Fibroblast of lung (primary cell): ENCODE data around the gene KLK3. TPM values are rescaled to one million over a fixed set of nuclear protein-coding genes. Genes with fewer than 3 reads are reported as not detected.

Source experiments
- DNase-seq, 2 donors: peaks; one replicate each; pipeline versions ENCODE4 v3.0.0 to v3.0.0-alpha.2; 2010; ENCODE audit warnings: low read depth in 2 of 2
- H2AFZ ChIP-seq: 2 replicates; pipeline ENCODE4 v1.5.1; 2012; ENCODE audit warnings: low read length, control low read depth, inconsistent platforms
- H3K27ac ChIP-seq: 2 replicates; pipeline ENCODE4 v1.5.1; 2011; ENCODE audit warnings: low read length, control low read depth; ENCODE audit not compliant: insufficient read depth
- H3K27me3 ChIP-seq: 2 replicates; pipeline ENCODE4 v1.5.1; 2011; ENCODE audit warnings: mild to moderate bottlenecking, low read length; ENCODE audit not compliant: control insufficient read depth, insufficient read depth
- H3K36me3 ChIP-seq: 2 replicates; pipeline ENCODE4 v1.5.1; 2011; ENCODE audit warnings: low read length; ENCODE audit not compliant: control insufficient read depth, insufficient read depth
- H3K4me1 ChIP-seq: 2 replicates; pipeline ENCODE4 v1.5.1; 2011; ENCODE audit warnings: low read length; ENCODE audit not compliant: control insufficient read depth, insufficient read depth; ENCODE audit errors: extremely low read depth
- H3K4me2 ChIP-seq: 2 replicates; pipeline ENCODE4 v1.5.1; 2011; ENCODE audit warnings: low read length, control low read depth; ENCODE audit not compliant: insufficient read depth; ENCODE audit errors: extremely low read depth
- H3K4me3 ChIP-seq, 4 experiments: fragments of 200-600 bp in 1 of 4; sonication (generic) in 1 of 4; replicated peaks in 1 of 4; 2 replicates each; pipeline ENCODE4 v1.5.1; 2011 to 2016; ENCODE audit warnings: low read length in 4 of 4, low read depth in 3 of 4, mild to moderate bottlenecking in 3 of 4, control low read depth in 2 of 4, inconsistent platforms in 1 of 4, mixed read lengths in 1 of 4; ENCODE audit not compliant: insufficient read depth in 1 of 4; ENCODE audit errors: control extremely low read depth in 1 of 4
- H3K79me2 ChIP-seq: 2 replicates; pipeline ENCODE4 v1.5.1; 2012; ENCODE audit warnings: mild to moderate bottlenecking, low read length, inconsistent platforms; ENCODE audit not compliant: control insufficient read depth, insufficient read depth
- H3K9ac ChIP-seq: 2 replicates; pipeline ENCODE4 v1.5.1; 2011; ENCODE audit warnings: mild to moderate bottlenecking, low read length, control low read depth; ENCODE audit not compliant: insufficient read depth
- H3K9me3 ChIP-seq: 2 replicates; pipeline ENCODE4 v1.5.1; 2012; ENCODE audit warnings: low read depth, low read length; ENCODE audit not compliant: control insufficient read depth, insufficient read depth
- H4K20me1 ChIP-seq: 2 replicates; pipeline ENCODE4 v1.5.1; 2011; ENCODE audit warnings: low read length; ENCODE audit not compliant: control insufficient read depth, insufficient read depth; ENCODE audit errors: extremely low read depth
- EZH2 ChIP-seq: IDR thresholded peaks from 2 replicates; pipeline ENCODE4 v1.5.1; 2012; ENCODE audit warnings: low read length, control low read depth, mild to moderate bottlenecking; ENCODE audit errors: missing control alignments
- polyA plus RNA-seq, 2 donors: library from polyadenylated mRNA; depleted of rRNA in 1 of 2; stranded (reverse) in 1 of 2; unstranded in 1 of 2; fragments of >200 nt; gene quantifications; 2 replicates each; pipeline ENCODE4 v1.2.1, GENCODE V29; 2011 to 2012; ENCODE audit warnings: missing spikeins in 1 of 2
- total RNA-seq: library from RNA; depleted of rRNA; stranded (reverse); fragments of >200 nt; gene quantifications from 2 replicates; pipeline ENCODE4 v1.2.1, GENCODE V29; 2014
- TF ChIP-seq, protein P1 (sequence below), 2 donors: IDR thresholded peaks in 1 of 2; conservative IDR thresholded peaks in 1 of 2; 1 replicate in 1 of 2; 2 replicates in 1 of 2; pipeline ENCODE4 v1.5.1; 2011 to 2012; ENCODE audit warnings: low read length in 2 of 2, control low read depth in 1 of 2, inconsistent platforms in 1 of 2, low read depth in 1 of 2, mild to moderate bottlenecking in 1 of 2

KLK3 gene
- total and polyA plus RNA-seq, 2 donors (not counting 1 experiment from before 2014, with no cell fraction given) = not detected

DNA sequence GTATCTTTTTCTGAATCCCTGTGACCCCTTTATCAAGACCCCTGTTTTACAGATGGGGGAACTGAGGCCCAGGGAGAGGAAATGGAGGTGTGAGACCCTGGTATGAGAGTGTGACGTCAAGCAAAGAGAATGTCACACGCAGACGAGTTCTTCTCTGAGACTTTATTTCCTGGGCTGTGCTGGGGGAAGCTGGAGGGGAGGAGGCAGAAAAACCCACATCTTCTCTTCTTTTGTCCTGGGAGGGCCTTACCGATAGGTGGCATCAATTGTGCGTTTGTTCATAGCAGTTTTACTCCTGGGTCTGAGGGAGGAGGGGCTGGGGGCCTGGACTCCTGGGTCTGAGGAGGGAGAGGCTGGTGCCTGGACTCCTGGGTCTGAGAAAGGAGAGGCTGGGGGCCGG is 16.5 kb upstream of the KLK3 start:
- DNase-seq = no peak

GRCh38 chr19:50839712-50840655 is 14.7 kb upstream of the KLK3 start:
- no peak overlapping the region for H3K4me3 ChIP-seq
- H3K9me3 ChIP-seq = no peaks in the 10 kb centered on the region
- H3K4me1 ChIP-seq = no peaks in the 10 kb centered on the region
- H3K9ac ChIP-seq = no peak overlapping the region
- DNase-seq = no peak
- no peak overlapping the region for H3K27ac ChIP-seq
- H3K27me3 ChIP-seq = no peaks in the 10 kb centered on the region
- H2AFZ ChIP-seq = no peak overlapping the region
- no peaks in the 10 kb centered on the region for H4K20me1 ChIP-seq
- TF ChIP-seq, protein P1, sequence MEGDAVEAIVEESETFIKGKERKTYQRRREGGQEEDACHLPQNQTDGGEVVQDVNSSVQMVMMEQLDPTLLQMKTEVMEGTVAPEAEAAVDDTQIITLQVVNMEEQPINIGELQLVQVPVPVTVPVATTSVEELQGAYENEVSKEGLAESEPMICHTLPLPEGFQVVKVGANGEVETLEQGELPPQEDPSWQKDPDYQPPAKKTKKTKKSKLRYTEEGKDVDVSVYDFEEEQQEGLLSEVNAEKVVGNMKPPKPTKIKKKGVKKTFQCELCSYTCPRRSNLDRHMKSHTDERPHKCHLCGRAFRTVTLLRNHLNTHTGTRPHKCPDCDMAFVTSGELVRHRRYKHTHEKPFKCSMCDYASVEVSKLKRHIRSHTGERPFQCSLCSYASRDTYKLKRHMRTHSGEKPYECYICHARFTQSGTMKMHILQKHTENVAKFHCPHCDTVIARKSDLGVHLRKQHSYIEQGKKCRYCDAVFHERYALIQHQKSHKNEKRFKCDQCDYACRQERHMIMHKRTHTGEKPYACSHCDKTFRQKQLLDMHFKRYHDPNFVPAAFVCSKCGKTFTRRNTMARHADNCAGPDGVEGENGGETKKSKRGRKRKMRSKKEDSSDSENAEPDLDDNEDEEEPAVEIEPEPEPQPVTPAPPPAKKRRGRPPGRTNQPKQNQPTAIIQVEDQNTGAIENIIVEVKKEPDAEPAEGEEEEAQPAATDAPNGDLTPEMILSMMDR (conservative IDR thresholded peaks at IDR 0.05 in 1 of 2, IDR thresholded peaks at IDR 0.05 in 1 of 2; ENCODE audit: low read depth in 1 of 2, low read length in 2 of 2) = no peak
- no peak for TF ChIP-seq EZH2
- no peaks in the 10 kb centered on the region for H3K79me2 ChIP-seq
- no peak overlapping the region for H3K4me2 ChIP-seq
- H3K36me3 ChIP-seq = no peaks in the 10 kb centered on the region

More for the DNA sequence above, 16.5 kb upstream of the KLK3 start:
- Histone ChIP-seq H3K9ac (no peak overlapping the region), H3K4me1 (no peaks in the 10 kb centered on the region), H3K79me2 (no peaks in the 10 kb centered on the region), H3K27me3 (no peaks in the 10 kb centered on the region), H3K36me3 (no peaks in the 10 kb centered on the region), H3K9me3 (no peaks in the 10 kb centered on the region), H2AFZ (no peak overlapping the region), H3K4me3 (no peak overlapping the region), H3K4me2 (no peak overlapping the region), H4K20me1 (no peaks in the 10 kb centered on the region), H3K27ac (no peak overlapping the region)
- no peak for TF ChIP-seq EZH2
- TF ChIP-seq, protein P1 (conservative IDR thresholded peaks at IDR 0.05 in 1 of 2, IDR thresholded peaks at IDR 0.05 in 1 of 2; ENCODE audit: low read depth in 1 of 2, low read length in 2 of 2) = no peak

DNA sequence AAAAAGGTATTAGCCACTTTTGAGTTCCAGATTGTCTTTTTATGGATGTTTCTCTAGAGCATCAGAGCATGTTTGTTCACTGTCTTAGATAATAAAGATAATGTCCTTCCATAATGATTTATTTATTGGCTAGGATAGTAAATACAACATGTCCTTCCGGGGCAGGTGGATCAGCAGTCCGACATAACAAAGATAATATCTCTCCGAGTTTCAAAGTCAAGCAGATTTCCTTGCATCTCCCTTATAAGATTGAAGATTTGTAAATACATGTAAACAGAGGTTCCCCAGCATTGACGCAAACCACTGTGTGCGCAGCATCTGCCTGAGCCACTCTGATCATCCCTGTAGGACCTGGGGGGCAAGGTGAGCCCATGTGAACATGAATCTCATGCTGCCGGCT is 12.6 kb upstream of the KLK3 start:
- Histone ChIP-seq H3K9me3 (no peaks in the 10 kb centered on the region), H3K4me1 (no peaks in the 10 kb centered on the region), H3K79me2 (no peaks in the 10 kb centered on the region), H3K4me3 (no peak overlapping the region), H3K27me3 (no peaks in the 10 kb centered on the region), H4K20me1 (no peaks in the 10 kb centered on the region), H2AFZ (no peak overlapping the region), H3K27ac (no peak overlapping the region), H3K4me2 (no peak overlapping the region), H3K36me3 (no peaks in the 10 kb centered on the region), H3K9ac (no peak overlapping the region)
- TF ChIP-seq, protein P1 (conservative IDR thresholded peaks at IDR 0.05 in 1 of 2, IDR thresholded peaks at IDR 0.05 in 1 of 2; ENCODE audit: low read depth in 1 of 2, low read length in 2 of 2) = no peak
- TF ChIP-seq EZH2 = no peak
- no peak for DNase-seq
